GM18858 (cell line): ENCODE data around the gene ARHGAP20.

Experiments used
- ATAC-seq: cut with Tn5 transposase; IDR thresholded peaks from one replicate; pipeline ENCODE4 v1.9.1; 2021; ENCODE audit not compliant: unreplicated experiment

ARHGAP20 gene, protein sequence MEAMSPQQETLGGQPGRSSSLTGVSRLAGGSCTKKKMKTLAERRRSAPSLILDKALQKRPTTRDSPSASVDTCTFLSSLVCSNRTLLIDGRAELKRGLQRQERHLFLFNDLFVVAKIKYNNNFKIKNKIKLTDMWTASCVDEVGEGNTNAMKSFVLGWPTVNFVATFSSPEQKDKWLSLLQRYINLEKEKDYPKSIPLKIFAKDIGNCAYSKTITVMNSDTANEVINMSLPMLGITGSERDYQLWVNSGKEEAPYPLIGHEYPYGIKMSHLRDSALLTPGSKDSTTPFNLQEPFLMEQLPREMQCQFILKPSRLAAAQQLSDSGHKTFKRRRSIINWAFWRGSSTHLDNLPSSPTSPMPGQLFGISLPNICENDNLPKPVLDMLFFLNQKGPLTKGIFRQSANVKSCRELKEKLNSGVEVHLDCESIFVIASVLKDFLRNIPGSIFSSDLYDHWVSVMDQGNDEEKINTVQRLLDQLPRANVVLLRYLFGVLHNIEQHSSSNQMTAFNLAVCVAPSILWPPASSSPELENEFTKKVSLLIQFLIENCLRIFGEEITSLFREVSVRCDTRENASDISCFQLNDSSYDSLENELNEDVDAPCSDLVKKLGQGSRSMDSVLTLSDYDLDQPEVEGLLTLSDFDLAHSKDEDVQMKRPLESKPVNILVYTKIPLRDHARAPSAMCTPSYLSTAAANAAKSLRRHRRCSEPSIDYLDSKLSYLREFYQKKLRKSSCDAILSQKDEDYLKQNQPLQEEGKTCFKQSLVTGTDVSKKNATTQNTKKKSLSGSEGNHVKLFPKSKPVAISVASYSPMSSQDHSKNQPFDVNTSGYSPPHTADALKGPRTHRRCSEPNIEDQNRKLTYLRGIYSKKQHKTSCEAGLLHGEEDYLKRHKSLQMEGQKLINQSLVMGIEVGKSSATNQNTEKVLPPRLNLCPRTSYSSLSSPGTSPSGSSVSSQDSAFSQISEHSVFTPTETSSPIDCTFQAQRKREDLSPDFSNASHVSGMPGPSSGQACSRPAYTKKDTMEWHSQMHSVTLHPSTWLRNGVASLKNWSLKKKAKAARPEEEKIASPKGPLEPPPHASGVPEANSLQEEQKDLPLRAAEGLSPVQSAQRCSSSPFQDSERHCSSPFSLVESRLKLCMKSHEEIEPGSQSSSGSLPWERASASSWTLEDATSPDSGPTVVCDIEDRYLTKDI

GRCh38 chr11:110711776-110712658 is at the start of gene ARHGAP20:
Gene ARHGAP20, minus strand, starts transcription at chr11:110712437. Its CDS starts 206 bp downstream, at chr11:110712231.
- peak; percentile 63 for ATAC-seq

DNA sequence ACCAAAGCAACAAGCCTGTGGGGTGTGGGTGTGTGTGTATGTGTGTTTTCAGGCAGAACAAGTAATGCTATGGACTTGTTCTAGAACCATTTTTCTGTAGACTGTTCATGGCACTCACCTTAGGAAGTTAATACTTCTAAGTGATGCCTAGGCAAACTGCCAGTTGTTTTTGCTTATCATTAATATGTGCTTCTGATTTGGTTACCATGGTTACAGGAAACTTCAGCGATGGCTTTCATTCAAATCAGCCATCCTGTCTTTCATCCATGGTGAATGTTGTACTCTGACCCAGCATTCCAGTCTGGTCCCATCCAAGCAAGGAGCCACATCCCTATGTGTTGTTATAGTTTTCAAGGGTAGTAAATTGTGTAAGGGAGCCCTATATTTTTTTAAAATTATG is 49.8 kb upstream of the ARHGAP20 start:
- no peak for ATAC-seq

DNA sequence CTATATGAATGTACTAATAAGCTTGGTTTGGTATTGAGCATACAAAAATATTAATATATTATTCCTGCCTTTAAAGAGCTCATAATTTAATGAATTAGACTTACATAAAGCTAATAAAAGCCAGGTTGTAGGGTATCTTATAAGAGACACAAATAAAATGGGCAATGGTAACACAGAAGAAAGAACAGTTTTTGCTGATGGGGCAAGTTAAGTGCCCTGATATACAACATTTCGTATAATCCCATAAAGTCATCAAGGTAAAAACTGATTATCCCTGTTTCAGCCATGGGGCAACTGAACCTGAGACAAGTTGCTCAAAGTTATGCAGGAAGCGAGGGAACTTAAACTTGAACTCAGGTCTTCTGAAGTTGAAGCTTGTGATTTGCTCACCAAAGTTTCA is 48.9 kb upstream of the ARHGAP20 start:
- ATAC-seq: no peak

GRCh38 chr11:110759972-110760381 is 47.7 kb upstream of the ARHGAP20 start:
- ATAC-seq: no peak

GRCh38 chr11:110757962-110758755 is 45.9 kb upstream of the ARHGAP20 start:
- no peak for ATAC-seq

DNA sequence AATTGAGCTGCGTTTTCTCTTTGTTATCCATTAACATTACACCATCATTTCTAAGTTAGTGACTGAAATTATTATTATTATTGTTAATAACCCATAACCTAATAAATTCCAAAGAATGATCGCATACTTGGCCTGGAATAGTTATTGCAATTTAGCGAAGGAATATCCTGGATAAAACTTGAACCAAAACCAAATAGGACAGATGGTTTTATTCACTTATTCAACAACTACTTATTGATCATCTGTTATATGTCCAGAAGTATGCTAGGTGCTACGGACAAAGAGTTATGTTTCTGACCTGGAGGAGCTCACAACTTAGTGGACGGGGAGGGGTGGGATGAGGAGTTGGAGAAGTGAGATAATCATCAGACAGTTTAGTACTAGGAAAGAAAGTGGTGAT is 44.8 kb upstream of the ARHGAP20 start:
- no peak for ATAC-seq

- no peak for ATAC-seq
Measured at GRCh38 chr11:110755941-110756340, 43.7 kb upstream of the ARHGAP20 start.

- ATAC-seq: no peak
Measured at GRCh38 chr11:110752890-110753289, 40.7 kb upstream of the ARHGAP20 start.

GRCh38 chr11:110750100-110750499 is 37.9 kb upstream of the ARHGAP20 start:
- ATAC-seq: no peak

- ATAC-seq: no peak
Measured at GRCh38 chr11:110747531-110747930, 35.3 kb upstream of the ARHGAP20 start.

- no peak for ATAC-seq
Measured at GRCh38 chr11:110738641-110739040, 26.4 kb upstream of the ARHGAP20 start.

GRCh38 chr11:110737593-110737992 is 25.4 kb upstream of the ARHGAP20 start:
- no peak for ATAC-seq

DNA sequence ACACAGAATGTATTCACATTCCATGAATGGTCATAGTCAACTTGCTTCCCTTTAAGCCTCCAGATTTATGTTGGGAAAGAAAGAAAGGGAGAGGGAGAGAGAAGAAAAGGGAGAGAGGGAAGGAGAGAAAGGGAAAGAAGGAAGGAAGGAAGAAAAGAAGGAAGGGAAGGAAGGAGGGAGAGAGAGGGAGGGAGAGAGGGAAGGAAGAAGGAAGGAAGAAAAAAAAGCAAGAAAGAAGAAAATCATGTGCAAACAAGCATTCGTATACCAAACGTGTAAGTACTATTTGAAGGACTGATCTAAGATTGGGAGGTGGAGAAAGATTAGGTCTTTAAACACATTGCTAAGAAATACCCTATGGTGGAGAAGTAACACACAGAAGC is 23.9 kb upstream of the ARHGAP20 start:
- no peak for ATAC-seq

DNA sequence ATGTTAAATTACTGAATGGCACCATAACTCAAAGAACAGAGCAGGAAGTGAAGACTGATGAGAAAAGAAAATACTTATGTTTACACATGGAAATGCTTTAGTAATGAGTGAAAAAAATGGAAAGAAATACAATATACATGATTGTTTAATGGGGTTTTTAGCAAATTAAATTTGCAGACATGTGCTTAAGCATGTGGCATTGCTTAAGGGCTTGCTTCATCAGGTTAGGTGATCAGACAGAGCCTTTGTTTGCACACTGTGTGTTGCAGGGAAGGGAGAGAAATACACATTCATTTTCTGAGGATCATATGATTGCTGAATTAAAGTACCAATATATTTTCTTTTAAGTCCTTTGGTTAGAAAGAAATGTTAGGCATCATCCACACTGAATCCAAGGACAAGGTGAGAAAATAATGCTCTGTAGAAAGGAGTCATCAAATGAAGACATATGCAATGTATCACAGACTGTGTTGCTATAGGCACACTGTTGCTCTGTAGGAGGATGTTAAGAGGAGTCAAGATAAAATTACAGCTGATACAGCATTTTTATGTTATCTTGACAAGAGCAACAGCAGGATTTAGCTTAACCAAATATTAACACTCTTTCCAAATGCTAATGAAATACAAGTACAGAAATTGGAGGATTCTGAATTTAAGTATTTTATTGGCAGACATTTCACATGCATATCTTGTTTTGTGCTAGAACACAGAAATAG is 23.4 kb upstream of the ARHGAP20 start:
- no peak for ATAC-seq

- ATAC-seq: no peak
Measured at GRCh38 chr11:110734790-110735189, 22.6 kb upstream of the ARHGAP20 start.

DNA sequence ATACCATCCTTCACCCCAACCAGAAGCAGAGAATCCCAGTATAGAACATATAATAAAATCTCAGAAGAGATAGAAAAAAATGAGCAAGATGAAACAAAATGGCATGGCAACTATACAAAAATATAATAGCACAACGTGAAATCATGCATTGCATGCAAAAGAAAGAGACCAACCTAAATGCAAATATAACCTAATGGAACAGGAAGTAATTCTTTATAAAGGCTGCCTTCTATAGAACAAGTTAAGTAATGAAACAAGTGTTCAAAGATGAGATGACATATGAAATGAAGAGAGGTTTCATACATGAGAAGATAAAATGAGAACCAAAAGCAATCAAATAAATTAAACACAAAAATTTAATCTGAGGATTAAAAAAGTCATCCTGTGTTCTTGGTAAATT is 18.5 kb upstream of the ARHGAP20 start:
- no peak for ATAC-seq

- no peak for ATAC-seq
Measured at GRCh38 chr11:110728883-110729282, 16.6 kb upstream of the ARHGAP20 start.

GRCh38 chr11:110728476-110728875 is 16.2 kb upstream of the ARHGAP20 start:
- ATAC-seq: no peak

DNA sequence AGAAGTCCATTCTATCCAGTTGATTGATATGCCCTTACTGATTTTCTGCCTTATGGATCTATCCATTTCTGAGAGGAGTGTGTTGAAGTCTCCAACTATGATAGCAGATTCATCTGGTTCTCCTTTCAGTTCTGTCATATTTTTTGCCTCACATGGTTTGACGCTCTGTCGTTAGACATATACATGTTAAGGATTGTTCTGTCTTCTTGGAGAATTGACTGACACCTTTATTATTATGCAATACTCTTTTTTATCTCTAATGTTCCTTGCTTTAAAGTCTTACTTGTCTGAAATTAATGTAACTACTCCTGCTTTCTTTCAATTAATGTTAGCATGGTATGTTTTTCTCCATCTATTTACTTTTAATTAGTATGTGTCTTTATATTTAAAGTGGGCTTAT is 12.1 kb upstream of the ARHGAP20 start:
- ATAC-seq: no peak
